OCI-LY1 (cell line): ENCODE data around the gene HAS3.

Source experiments
- EZH2 ChIP-seq: fragments of 200-600 bp; sonication (generic), shearing (Covaris generic); IDR thresholded peaks from 2 replicates; pipeline ENCODE4 v1.8.0; 2017; ENCODE audit warnings: borderline replicate concordance, mixed run types, mild to moderate bottlenecking, antibody characterized with exemption, low read length, moderate library complexity, mixed read lengths
- TF ChIP-seq, protein P1 (sequence below): fragments of 200-600 bp; sonication (generic), shearing (Covaris generic); IDR thresholded peaks from 2 replicates; pipeline ENCODE4 v1.5.1; 2017; ENCODE audit warnings: mild to moderate bottlenecking, antibody characterized with exemption, low read length, moderate library complexity, mixed read lengths

DNA sequence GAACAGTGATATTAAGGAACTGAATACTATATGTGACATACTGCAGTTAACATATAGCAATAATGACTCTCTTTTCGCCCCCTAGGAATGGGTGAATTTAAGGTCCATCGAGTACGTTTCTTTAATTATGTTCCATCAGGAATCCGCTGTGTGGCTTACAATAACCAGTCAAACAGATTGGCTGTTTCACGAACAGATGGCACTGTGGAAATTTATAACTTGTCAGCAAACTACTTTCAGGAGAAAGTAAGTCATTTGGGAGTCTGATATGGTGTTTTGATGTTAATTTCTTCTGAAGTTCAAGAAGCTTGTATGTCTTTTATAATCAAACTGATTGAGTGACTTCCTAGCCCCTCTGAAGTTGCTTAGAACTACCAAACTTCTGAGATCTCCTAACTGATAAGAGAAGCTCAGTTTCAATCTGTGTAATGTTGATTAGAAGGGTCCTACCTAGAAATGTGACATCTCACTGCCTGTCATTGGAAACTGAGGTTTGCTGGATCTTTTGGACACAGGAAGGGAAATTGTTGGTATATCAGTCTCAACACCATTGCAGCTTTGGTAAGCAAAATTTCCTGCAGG is 28.0 kb downstream of the HAS3 start:
- TF ChIP-seq, protein P1, sequence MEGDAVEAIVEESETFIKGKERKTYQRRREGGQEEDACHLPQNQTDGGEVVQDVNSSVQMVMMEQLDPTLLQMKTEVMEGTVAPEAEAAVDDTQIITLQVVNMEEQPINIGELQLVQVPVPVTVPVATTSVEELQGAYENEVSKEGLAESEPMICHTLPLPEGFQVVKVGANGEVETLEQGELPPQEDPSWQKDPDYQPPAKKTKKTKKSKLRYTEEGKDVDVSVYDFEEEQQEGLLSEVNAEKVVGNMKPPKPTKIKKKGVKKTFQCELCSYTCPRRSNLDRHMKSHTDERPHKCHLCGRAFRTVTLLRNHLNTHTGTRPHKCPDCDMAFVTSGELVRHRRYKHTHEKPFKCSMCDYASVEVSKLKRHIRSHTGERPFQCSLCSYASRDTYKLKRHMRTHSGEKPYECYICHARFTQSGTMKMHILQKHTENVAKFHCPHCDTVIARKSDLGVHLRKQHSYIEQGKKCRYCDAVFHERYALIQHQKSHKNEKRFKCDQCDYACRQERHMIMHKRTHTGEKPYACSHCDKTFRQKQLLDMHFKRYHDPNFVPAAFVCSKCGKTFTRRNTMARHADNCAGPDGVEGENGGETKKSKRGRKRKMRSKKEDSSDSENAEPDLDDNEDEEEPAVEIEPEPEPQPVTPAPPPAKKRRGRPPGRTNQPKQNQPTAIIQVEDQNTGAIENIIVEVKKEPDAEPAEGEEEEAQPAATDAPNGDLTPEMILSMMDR: no peak
- TF ChIP-seq EZH2: no peak
